ENCODE measurements around the gene FIGNL1. TPM values are rescaled to one million over a fixed set of nuclear protein-coding genes. Genes with fewer than 3 reads are reported as not detected.

Gene FIGNL1
- total RNA-seq, 2 donors from 2014 or later, result 7.2 to 14.3 TPM

Small RNA genes lying within 50 kb of the gene (small RNA-seq; reads per million reads assigned to genes)
- gene RNU6-1091P, result 0 reads per million in 2 donors

Other genes with a start within 250 kb of the FIGNL1 start
- gene IKZF1, start 145.6 kb downstream of the FIGNL1 start, total RNA-seq, result 1 to 10 TPM; 2.7 to 7.7 TPM
- 1 to 10 TPM; 1.5 to 1.9 TPM for gene DDC, start 115.1 kb upstream of the FIGNL1 start, total RNA-seq